Epidermal melanocyte (primary cell): Measurements from ENCODE around the gene CD164L2.
"Not testable (repeated sequence)": the region's sequence is repeated elsewhere in the genome, so short reads cannot be mapped to it uniquely, and the experiment has no call there.

Source experiments
- DNase-seq: peaks from one replicate; pipeline ENCODE4 v3.0.0; 2011; ENCODE audit warnings: low spot score; ENCODE audit not compliant: insufficient read length

The CD164L2 gene

DNA sequence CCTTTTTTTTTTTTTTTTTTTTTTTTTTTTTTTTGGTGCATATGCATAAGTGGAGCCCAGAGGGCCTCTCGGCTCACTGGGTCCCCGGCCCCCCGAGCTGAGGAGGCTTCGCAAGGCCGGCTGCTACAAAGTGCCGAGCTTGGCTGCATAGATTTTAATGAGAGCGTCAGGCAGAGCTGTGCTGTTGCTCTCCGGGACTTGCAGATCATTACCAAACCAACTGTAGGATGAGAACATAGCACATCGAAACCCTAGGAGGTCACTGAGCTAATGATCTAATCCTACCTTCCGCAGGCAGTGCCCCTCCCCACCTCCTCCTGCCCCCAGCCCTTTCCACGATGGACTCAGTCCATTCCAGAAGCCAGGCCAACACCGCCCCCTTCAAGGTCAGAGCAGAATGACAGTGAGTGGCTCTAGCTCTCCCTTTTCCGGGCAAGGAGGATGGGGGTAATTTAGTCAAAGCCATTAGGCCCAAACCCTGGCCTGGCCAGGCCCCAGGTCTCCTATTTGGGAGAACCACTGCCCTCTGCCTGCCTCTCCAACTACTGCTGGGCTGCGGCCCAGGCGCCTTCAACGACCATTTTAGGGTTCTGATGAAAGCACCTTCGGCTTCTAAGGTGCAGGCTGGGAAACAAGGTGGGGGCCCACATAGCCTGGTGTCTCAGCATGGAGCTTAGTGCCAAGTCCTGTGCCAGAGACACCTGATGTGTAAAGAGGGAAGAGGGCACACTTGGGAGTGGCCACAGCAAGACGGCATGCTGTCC lies 22.6 kb upstream of the CD164L2 start:
- not testable (repeated sequence) for DNase-seq

- DNase-seq: no peak
These were observed 21.9 kb upstream of the CD164L2 start for GRCh38 chr1:27405074-27405473.

DNA sequence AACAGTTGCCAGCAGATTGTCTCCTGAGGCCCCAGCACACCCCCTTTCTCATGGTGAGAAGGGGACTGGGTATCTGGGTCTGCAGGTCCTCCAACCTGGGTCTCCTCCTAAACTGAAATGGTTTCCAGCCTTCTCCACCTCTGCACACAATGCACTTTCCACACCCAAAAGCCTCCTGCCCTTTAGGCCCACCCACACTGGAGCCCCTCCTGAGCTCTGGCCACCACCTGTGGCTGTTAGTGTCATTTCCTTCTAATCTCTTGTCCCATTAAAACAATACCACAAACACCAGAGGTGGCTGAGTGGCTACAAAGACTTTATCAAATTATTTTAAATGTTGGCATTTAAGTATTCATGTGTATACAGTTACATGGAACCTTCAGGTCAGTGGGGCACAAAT lies 20.8 kb upstream of the CD164L2 start:
- no peak for DNase-seq

- DNase-seq: no peak
These were observed 20.1 kb upstream of the CD164L2 start for GRCh38 chr1:27403065-27403726.

DNA sequence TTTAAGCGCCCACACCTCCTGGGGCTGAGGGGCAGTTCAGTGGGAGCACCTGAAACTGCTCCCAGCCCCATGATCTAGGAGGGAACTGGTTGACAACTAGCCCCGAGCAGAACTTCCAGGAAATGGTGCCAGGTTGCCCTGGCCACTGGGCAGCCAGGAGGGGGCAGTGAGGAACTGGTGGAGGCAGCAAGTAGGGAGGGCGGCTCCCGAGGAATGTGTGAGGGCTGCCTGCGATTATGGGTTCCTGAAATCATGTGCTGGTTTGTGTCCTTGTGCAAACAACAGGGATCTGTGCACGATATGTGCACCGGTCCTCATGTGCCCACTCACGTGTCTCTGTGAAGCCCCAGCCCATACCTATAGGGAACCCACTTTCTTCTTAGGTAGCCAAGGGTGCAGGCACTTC lies 19.2 kb upstream of the CD164L2 start:
- peak; percentile 64 for DNase-seq

DNA sequence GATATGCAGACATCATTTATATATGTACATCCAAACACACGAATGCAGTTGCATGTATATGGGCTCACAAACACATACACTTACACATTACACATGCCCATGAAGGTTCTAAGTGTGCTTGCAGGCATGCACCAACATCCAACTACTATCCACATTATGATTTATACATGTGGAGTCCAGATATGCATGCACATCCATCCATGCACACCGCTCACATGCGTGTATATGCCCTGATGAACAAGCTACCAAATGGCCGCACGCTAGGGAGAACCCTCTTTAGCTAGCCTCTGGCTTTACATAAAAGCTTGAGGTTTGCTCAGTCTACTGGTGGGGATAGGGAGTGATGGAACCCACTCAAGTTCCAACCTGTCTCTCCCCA lies 17.8 kb upstream of the CD164L2 start:
- no peak for DNase-seq

- no peak for DNase-seq
These were observed 17.2 kb upstream of the CD164L2 start for GRCh38 chr1:27400082-27400962.

- no peak for DNase-seq
These were observed 16.3 kb upstream of the CD164L2 start for GRCh38 chr1:27399251-27400025.

GRCh38 chr1:27398405-27399149 lies 15.4 kb upstream of the CD164L2 start:
- peak; percentile 39 for DNase-seq

GRCh38 chr1:27397749-27398148 lies 14.6 kb upstream of the CD164L2 start:
- no peak for DNase-seq

DNA sequence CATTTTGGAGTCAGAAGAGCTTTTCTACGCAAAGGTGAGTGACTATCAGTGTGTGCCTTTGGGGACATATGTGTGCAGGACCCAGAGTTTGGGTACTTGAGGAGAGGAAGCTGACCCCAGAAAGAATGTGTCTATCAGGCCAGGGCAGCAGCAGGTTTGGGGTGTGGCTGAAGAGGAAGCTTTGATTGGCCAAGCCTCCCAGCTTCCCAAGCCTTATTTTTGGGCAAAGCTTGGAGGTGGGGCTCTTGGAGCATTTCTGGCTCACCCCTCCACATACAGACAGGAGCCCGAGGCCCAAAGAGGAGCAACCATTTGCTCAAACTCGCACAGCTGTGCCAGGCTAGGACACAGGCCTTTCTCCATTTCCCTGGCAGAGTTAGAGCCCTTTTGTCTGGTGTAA lies 14.0 kb upstream of the CD164L2 start:
- DNase-seq: no peak

- DNase-seq: peak; percentile 56
These were observed 12.5 kb upstream of the CD164L2 start for GRCh38 chr1:27395441-27396195.

DNA sequence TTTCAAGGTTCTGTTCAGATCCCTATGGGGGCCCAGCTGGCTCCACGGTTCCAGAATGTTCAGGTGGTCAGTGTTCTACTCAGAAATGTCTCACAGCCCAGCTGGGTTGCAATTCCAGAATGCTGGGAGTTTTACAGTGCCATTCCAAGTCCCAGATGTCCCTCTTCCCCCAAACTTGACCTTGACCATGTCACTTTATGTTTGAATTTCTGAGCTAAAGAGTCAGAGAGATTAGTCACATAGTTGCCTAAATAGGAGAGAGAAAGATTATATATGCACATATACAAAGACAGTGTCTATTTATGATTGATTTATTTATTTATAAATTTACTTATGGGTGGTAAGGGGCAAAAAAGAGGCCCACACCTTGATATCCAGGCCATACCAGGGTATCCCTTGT lies 11.8 kb upstream of the CD164L2 start:
- no peak for DNase-seq

GRCh38 chr1:27394282-27394658 lies 11.1 kb upstream of the CD164L2 start:
- DNase-seq: no peak

GRCh38 chr1:27393641-27394281 lies 10.6 kb upstream of the CD164L2 start:
- no peak for DNase-seq

DNA sequence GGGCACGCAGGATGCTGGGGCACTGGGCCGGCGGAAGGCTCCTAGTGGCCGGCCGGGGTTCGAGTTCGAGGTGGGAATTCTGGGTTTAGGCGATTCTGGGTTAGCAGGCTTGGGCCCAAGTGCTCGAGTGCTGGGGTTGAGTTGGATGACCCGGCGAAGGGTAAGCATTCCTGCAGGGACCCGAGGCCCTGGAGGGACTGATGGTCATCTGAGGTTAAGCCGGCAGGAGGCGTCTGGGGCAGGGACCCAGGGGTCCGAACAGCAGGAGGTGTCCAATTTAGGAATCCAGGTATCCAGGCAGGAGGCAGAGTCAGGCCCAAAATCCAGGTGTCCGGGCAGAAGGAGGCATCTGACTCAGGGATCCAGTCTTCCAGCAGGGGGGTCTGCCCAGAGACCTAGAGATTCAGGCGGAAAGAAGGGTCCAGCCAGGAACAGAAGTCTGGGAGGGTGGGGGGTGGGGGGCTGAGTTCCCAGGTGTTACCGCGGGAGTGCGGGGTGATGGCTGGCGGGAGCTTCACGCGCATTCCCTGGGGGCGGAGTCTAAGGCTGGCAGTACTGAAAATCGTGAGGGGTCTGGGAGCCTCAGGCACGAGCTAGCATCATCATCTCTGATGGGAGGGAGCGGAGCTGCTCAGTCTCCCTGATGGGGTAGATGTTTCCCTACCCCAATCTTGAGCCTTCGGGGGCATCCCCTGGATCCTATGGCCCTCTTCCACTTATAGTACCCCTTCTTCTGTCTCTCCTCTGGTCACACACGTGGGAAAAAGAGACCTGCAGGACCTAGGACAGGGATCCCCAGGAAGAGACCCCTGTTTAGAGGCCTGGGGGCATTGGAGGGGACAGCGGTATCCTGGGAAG lies 9.9 kb upstream of the CD164L2 start:
- no peak for DNase-seq

- peak; percentile 98 for DNase-seq
These were observed 9.1 kb upstream of the CD164L2 start, which contains the start of gene GPR3 for GRCh38 chr1:27392096-27392777. Gene GPR3 (plus strand): TSS chr1:27392622. CDS start chr1:27393799, 1,177 bp downstream.
